GM19467 (cell line): Measurements from ENCODE around the gene HELZ.
A peak's percentile ranks its signal among the peaks of the same experiment; 100 is the strongest.
"Not testable (repeated sequence)": the region's sequence is repeated elsewhere in the genome, so short reads cannot be mapped to it uniquely, and the experiment has no call there.

Experiments used
- ATAC-seq: cut with Tn5 transposase; IDR thresholded peaks from one replicate; pipeline ENCODE4 v1.9.1; 2021; ENCODE audit warnings: mild to moderate bottlenecking, moderate library complexity; ENCODE audit not compliant: unreplicated experiment

The HELZ gene

DNA sequence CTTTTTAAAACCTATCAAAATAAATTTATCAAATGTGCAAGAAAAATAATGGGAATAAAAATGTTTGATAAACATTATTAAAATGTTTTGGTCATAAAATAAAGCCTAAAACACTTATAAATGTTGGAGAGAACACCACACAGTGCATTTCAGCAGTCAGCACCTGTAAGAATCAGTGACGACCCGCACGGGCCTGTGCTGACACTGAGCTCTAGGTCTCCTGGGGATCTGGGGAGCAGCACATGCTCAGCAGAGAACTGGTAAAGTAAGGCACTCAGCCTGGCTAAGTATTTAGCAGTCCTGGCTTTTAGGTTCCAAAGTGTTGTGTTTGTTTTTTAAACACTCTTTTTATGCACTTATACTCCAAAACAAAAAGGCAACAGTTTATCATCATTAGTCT is 46.9 kb downstream of the HELZ start:
- ATAC-seq, result no peak

DNA sequence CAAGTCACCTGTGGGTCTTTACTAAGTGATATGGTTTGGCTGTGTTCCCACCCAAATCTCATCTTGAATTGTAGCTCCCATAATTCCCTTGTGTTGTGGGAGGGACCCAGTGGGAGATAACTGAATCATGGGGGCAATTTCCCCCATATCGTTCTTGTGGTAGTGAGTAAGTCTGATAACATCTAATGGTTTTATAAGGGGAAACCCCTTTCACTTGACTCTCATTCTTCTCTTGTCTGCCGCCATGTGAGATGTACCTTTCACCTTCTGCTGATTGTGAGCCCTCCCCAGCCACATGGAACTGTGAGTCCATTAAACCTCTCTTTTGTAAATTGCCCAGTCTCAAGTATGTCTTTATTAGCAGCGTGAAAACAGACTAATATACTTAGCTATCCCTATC is 48.0 kb downstream of the HELZ start:
- ATAC-seq, result not testable (repeated sequence)

DNA sequence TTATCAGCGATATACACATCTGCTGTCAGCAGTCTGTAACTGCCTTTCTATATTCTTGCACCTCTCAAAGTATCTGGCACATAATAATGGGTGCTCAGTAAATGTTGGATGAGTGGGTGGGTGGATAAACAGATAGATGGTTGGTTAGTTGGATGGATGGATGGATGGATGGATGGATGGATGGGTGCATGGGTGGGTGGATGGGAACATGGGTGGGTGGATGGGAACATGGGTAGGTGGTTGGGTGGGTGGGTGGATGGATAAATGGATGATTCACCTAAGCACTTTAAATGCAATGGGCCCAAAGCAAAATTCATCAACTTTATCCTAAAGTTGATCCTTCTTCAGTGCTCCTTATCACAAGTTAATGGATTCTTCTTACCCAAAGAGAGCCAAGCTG is 48.6 kb downstream of the HELZ start:
- no peak for ATAC-seq

DNA sequence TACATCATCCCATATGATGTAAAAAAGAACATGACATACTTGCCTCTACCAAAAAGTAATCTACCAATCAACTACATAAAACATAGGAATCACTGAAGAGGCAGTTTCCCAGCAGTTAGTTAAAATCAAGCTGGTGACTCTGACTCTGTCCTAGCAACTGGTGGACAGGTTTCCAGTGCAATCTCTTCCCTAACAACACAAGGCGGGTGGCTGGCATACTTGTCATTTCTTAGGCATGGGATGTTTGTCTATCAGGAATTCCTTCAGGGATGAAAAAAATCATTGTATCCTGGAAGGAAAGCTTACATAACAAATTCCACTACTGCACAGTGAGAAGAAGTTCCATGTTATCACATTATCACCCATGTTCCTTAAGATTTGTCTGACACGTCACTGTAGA is 50.9 kb downstream of the HELZ start:
- ATAC-seq, result no peak

DNA sequence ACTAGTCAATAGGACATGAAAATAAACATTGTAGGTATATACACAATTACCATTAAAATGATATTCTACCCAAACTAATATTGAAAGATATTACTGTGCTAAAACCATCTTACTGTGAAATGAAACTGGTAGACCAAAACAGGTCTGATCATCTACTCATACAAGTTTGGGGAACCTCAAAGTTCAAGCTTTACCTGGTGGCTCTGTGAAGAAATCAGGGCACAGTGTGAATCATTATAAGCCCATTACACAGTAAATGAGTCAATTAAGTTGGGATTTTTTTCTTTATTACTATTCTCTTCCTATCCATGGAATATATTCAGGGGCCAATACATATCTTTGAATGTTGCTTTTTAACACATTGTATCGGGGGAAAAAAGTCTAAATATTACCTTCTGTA is 57.1 kb downstream of the HELZ start:
- no peak for ATAC-seq

DNA sequence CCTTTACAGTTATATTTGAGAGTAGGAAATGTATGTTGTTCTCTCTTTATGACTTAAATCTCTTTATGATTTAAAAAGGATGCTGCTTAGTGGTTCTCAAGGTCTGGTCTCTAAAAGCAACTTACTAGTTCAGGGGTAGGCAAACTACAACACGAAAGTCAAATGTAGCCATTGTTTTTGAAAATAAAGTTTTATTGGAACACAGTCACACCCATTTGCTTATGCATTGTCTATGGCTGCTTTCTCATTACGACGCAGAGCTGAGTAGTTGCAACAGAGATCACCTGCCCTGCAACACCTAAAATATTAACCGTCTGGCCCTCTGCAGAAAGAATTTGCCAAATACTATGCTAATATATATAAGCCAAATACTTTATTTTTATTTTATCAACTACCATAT is 58.2 kb downstream of the HELZ start:
- ATAC-seq, result no peak

DNA sequence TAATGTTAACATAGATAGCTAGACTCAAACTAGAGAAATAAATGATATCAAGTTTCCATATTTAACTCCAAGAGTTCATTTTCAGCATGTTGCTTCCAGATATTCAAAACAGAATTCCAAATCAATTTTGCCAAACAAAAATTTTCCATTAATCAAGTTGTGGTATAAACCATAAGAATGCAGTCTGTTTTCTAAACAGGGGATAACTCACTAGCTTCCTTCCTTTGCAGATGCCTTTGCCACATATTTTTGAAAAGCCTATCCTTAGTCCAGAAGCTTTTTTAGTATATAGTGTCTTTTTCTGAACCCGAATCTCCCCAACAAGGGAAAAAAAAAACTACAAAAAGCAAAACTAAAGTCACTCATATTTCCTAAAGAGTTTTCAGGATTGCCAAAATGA is 61.5 kb downstream of the HELZ start:
- no peak for ATAC-seq

DNA sequence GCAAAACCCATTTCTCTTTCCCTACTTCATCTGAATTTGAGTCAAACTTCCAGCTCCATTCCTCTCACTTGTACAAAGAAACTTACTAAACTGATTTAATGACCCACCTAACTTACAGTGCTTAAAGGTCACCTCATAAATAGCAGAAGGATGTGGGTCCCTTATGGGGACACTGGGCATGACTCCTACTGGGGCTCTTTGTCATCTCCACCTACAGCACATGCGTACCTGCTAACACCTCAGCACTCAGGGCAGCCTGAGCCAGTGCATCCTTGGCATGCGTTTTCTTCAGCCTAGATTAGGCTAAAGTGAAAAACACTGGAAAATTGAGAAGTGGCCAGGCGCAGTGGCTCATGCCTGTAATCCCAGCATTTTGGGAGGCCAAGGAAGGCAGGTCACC is 63.2 kb downstream of the HELZ start:
- ATAC-seq, result no peak

DNA sequence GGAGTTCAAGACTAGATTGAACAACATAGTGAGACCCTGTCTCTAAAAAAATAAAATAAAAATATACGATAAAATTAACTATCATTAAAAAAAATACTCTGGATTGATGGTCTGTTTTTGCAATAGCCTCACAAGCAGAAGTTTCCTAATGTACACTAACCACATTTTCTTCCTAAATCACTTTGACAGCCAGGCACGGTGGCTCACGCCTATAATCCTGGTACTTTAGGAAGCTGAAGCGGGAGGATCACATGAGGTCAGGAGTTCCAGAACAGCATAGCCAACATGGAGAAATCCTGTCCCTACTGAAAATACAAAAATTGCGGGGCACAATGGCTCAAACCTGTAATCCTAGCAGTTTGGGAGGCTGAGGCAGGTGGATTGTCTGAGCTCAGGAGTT is 64.7 kb downstream of the HELZ start:
- ATAC-seq, result no peak

DNA sequence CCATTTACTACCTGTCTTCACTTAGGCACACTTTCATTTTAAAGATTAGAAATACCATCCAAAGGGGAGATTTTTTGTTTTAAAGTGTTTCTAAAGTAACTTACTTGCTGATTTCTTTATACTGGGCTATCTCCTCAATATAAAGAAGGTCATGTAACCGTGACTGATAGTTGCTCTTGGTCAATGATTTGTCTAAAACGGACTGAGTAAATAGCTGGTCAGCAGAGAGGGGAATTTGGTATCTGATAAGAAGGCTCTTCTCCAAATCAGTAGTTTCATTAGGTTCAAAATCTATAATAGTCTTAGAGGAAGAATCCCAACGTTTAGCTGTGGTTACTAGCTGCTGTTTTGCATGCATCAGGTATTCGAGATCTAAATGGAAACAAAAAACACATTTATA is 66.4 kb downstream of the HELZ start:
- no peak for ATAC-seq

DNA sequence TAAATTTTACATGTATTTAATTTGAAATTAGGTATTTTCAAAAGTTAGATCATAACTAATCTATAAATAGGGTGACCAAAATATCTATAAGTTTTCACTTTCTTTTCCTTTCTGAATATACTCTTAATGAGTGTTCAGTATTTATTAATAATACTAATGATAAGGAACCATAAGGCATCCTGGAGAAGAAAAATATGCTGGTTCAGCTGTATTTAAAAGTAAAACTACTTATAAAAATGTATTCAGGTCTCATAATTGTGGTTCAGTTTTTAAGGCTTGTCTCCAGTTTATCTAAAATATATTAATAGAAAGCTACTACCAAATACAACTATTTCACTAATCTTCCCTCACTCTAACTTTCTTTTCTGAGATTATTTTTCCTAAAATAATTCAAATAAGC is 67.3 kb downstream of the HELZ start:
- ATAC-seq, result no peak

DNA sequence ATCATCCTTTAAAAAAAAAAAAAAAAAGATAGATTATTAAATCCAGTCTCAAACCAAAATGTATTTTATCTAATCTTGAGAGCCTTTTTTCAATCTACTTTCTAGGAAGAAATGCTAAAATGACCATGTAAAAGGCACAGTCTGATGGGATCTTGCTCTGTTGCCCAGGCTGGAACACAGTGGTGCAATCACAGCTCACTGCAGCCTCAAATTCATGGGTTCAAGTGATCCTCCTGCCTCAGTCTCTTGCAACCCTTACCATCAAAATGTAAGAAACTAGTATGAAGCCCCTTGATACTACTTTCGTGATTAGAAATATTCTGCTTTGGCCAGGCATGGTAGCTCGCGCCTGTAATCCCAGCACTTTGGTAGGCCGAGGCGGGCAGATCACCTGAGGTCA is 70.8 kb downstream of the HELZ start:
- ATAC-seq, result no peak

DNA sequence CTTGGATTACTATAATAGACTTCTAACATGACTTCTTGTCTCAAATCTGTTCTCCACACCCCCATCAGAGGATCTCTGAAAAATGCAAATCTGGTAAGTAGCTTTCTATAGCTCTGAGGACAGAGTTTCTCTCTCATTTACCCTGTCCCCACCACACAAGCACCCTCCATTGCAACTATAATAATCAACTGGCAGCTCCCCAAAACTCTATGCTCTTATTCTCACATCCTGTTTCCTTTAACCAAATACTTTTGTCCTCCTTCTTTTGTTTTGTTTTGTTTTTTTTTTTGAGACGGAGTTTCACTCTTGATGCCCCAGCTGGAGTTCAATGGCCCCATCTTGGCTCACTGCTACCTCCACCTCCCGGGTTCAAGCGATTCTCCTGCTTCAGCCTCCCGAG is 73.4 kb downstream of the HELZ start:
- peak; percentile 95 for ATAC-seq

DNA sequence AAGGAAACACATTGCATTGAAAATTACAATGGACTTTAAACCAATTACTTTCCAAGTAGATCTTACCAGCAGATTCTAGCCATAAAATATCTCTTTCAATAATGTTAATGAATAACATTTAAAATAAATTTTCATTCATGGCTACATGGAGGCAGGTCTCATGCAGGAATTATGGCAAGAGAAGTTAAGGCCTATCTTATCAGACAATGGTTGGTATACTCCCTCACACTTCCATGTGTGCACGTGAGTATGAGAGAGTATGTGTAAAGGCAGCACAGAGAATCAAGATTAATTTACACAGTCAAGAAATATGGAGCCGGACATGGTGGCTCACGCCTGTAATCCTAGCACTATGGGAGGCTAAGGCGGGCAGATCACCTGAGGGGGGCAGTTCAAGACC is 76.5 kb downstream of the HELZ start:
- no peak for ATAC-seq

DNA sequence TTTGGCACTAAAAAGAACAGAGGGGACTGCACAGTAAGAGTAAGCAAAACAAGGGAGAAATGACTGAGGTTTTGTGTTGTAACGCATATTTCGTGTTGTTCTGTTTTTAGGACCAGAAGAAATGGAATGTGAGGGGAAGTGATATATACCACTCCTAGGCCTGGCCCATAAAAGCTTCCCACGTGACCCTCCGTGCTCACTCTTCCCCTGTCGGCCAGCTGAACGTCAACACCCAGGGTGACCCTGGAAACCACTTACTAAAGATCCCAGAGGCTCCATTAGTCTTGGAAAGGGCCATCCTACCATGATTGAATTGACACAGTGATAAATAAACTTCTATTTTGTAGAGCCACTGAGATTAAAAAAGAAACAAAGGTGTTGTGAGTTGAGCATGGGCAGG is 79.8 kb downstream of the HELZ start:
- no peak for ATAC-seq

DNA sequence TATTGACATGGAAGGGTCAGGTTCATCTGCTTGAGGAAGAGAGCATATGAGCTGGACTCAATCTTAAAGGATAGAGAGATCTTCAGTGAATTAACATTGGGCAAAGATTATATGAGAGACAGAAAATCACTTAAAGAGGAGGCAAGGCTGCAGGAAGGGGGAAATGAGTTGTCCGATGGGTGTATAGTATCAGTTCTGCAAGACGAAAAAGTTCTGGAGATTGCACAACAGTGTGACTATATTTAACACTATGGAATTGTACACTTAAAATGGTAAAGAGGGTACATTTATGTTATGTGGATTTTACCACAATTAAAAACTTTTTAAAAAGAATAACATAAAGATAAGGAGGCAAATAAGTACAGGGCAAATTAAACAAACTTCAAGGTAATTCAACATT is 80.7 kb downstream of the HELZ start:
- ATAC-seq, result no peak

DNA sequence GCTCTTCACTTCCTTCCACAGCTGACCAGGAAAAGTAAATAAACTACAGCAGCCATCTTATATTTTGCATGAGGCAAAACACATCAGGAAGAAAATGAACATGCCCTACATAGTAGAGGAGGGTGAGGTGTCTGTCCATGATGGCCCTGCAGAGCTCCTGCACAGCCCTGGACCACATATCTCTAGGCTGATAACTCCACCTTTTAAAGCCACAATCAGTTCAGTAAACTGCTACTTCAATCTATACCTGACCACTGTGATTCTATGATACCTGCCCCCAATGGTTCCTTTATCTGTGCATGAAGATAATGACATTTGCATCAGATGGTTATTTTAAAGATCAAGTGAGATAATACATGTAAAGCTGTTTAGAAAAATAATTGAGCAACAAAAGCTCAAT is 82.2 kb downstream of the HELZ start:
- no peak for ATAC-seq

DNA sequence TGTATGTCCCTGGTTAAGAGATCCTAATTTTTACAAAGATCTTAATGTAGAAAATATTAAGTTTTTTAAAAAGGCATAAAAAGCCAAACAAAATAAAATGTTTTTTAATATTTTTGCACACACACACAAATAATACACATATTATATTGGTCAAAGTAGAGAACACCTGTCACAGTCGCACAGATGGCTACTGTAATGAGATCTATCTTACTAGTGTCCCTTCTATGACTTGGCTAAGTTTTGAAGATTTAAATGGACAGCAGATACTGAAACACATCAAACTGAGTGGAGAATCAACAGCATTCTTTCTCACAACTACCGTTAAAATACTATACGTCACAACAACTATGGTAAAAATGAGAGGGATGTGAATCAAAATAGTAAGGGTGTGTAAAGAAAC is 83.4 kb downstream of the HELZ start:
- ATAC-seq, result no peak

DNA sequence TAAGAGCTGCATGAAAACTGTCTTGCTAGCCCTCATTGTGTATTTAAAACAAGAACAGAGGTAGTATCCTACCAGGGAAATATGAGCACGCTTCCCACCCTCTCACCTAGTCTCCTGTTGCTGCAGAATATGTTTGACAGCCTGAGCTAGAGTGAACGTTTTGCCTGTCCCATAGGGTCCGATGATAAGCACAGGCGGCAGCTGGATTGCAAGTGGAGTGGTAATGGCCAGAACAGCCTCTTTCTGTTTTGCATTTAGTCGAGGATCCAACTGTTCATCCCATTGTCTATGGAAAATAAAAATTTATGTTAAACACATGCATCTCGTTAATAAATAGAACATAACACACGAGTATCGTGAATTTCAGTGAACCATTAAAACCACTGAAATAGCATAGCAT is 84.2 kb downstream of the HELZ start:
- no peak for ATAC-seq

DNA sequence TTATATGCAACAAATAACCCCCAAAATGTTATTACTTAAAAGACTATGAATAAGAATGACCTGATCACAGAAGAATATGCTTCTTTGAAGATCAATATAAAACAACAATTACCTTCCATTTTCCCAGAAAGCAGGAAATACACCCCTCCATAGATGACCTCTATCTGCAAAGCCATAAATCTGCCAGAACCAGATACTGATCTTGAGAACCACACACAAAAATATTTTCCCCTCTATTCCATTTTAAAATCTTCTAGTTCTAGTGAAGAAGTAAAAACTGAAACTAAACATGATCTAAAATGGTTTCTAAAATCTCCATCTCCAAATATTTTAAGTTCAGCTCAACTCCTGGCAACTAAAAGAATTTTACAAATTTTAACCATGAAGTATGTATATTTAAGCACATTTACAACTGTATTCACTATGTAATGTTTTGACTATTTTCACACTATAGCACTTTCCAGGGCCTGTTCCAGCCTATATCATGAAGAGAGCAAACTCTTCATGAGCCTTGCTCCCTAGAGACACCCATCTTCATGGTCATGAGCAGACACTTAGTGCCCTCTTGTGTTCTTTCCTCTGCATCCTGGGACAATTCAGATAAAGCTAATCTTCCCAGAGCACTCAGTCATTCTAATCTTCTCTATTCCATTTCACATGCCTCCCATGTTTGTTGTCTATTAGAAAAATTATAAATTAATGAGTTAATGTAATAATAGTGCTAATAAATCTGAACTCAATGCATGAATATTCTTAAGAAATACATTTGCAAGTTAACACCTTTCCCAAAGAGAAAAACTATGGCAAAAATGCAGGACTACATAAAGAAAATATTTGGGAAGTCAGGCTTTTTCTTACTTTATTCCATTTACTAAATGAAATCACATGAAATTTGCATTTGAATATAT is 87.0 kb downstream of the HELZ start:
- ATAC-seq, result no peak

DNA sequence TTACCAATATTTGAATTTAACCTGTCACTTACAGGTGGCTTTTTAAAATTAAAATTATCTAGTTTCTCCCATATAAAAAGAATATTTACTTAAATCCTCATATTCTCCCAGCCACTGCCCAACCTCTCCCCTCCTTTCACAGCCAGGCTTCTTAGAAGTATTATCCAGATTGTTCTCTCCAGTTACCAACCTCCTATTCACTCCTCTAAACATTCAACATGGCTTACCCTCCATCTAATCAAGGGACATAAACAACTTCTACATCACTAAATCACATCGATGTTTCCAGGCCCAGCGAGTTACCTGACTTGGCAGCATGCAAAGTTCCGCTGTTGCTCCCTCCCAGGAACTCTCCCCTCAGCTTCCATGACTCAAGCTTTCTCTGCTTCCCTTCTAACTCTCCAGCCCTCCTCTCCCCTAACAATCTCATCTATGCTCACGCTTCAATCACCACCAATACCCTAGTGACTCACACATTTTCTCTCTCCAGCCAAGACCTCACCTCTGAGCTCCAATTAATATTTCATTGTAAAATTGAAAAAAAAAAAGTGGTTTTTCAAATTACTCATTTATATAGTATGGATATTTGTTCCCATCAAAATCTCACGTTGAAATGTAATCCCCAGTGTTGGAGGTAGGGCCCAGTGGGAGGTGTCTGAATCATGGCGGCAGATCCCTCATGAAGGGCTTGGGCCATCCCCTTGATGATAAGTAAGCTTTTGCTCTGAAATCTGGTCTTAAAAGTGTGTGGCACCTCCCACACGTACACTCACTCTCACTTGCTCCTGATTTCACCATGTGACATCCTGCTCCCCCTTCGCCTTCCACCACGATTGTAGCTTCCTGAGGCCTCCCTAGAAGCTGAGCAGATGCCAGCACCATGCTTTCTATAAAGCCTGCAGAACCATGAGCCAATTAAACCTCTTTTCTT is 88.5 kb downstream of the HELZ start:
- ATAC-seq, result no peak

DNA sequence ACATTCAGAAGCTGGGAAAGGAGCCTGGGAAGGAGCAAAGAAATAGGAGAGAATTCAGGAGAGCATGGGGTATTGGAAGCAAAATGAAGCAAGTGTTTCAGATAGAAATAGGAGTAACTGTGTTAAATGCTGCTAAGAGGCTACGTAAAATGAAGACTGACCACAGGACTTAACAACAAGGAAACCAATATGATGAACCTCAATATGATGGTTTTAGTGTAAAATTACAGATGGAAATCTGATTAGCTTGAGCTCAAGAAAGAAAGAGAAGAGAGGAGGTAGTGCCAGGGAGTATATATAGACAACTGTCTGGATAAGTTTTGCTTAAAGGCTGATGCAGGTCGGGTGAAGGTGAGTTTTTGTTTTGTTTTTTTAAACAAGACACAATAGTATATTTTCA is 92.2 kb downstream of the HELZ start:
- no peak for ATAC-seq
